ENCODE measurements around the gene TSNAX. TPM values are rescaled to one million over a fixed set of nuclear protein-coding genes. Genes with fewer than 3 reads are reported as not detected.

The TSNAX gene
- polyA plus RNA-seq, 1 donor (not counting 4 experiments of a cell fraction or from before 2014, with no cell fraction given): 32.6 TPM

DNA sequence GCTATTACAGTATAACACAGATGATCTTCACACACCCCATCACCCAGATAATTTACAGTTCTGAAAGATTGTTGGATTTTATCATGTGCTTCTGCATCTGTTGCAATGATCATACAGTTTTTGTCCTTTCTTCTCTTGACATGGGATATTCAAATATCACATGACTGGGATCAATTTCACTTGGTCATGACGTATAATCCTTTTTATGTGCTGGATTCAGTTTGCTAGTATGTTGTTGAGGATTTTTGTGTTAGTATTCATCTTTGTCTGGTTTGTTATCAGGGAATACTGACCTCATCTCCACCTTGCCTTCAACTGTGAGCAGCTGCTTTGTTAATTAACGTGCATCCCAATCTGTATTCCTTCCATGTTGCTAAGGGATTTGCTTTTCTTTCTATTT is 53.4 kb downstream of the TSNAX start:
- no peak overlapping the region for H3K27ac ChIP-seq (ENCODE audit: control insufficient read depth, insufficient read depth, low read length)
- TF ChIP-seq EZH2 (IDR thresholded peaks at IDR 0.05; ENCODE audit: low read length): no peak
- TF ChIP-seq, protein P1, sequence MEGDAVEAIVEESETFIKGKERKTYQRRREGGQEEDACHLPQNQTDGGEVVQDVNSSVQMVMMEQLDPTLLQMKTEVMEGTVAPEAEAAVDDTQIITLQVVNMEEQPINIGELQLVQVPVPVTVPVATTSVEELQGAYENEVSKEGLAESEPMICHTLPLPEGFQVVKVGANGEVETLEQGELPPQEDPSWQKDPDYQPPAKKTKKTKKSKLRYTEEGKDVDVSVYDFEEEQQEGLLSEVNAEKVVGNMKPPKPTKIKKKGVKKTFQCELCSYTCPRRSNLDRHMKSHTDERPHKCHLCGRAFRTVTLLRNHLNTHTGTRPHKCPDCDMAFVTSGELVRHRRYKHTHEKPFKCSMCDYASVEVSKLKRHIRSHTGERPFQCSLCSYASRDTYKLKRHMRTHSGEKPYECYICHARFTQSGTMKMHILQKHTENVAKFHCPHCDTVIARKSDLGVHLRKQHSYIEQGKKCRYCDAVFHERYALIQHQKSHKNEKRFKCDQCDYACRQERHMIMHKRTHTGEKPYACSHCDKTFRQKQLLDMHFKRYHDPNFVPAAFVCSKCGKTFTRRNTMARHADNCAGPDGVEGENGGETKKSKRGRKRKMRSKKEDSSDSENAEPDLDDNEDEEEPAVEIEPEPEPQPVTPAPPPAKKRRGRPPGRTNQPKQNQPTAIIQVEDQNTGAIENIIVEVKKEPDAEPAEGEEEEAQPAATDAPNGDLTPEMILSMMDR (optimal IDR thresholded peaks at IDR 0.05 in 1 of 3, IDR thresholded peaks at IDR 0.05 in 1 of 3, conservative IDR thresholded peaks at IDR 0.05 in 1 of 3; ENCODE audit: extremely low read depth in 1 of 3, insufficient read depth in 2 of 3, low read length in 3 of 3): no peak

DNA sequence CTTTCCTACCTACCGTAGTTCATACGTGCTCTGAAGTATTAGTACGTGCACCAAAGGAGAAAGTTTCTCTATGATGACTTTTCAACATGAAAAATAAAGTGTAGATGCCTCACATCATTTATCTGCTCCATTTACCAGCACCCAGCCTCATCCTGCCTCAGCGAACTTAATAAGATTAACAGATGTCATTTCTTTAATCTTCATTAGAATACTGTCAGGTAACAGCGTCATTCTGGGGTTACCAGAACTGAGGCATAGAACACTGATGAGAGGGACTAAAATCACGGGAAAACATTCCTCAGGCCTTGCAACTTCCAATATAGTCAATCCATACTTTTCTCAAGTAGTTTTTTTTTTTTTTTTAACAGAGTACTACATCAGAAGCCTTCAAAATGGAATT is 54.9 kb downstream of the TSNAX start:
- H3K9ac ChIP-seq (ENCODE audit: control insufficient read depth, extremely low read depth, insufficient read depth, low read length): no peak overlapping the region
- no peaks in the 10 kb centered on the region for H3K36me3 ChIP-seq (ENCODE audit: control insufficient read depth in 2 of 2, extremely low read depth in 1 of 2, insufficient read depth in 2 of 2, low read length in 2 of 2)
- DNase-seq (ENCODE audit: low read depth, low spot score) (no peak), FAIRE-seq (no peak)
- H3K9me1 ChIP-seq (ENCODE audit: control insufficient read depth, extremely low read depth, insufficient read depth, low read length): no peaks in the 10 kb centered on the region
- no peaks in the 10 kb centered on the region for H3K27me3 ChIP-seq (ENCODE audit: control insufficient read depth, extremely low read depth, insufficient read depth, low read length)
- no peak for TF ChIP-seq EZH2 (IDR thresholded peaks at IDR 0.05; ENCODE audit: low read length)
- TF ChIP-seq, protein P1 (optimal IDR thresholded peaks at IDR 0.05 in 1 of 3, IDR thresholded peaks at IDR 0.05 in 1 of 3, conservative IDR thresholded peaks at IDR 0.05 in 1 of 3; ENCODE audit: extremely low read depth in 1 of 3, insufficient read depth in 2 of 3, low read length in 3 of 3): no peak
- H3K4me1 ChIP-seq (ENCODE audit: control insufficient read depth, extremely low read depth, insufficient read depth, low read length): peaks cover 5% of the 10 kb centered on the region
- no peaks in the 10 kb centered on the region for H3K79me2 ChIP-seq (ENCODE audit: control insufficient read depth, insufficient read depth, low read length)
- no peak overlapping the region for H3K27ac ChIP-seq (ENCODE audit: control insufficient read depth, insufficient read depth, low read length)
- dilution Hi-C loops (cut with MboI; ENCODE audit: extremely low pct_ligation_motif_present, low sequenced_read_pairs): no loop called here
- no peaks in the 10 kb centered on the region for H3K9me3 ChIP-seq (ENCODE audit: control insufficient read depth, low read depth, low read length)
- H3K4me3 ChIP-seq (ENCODE audit: control insufficient read depth in 2 of 3, extremely low read depth in 1 of 3, insufficient read depth in 2 of 3, low read depth in 1 of 3, low read length in 3 of 3): no peak overlapping the region
- no peak overlapping the region for H3K4me2 ChIP-seq (ENCODE audit: control insufficient read depth, extremely low read depth, insufficient read depth, low read depth, low read length)
- no peak overlapping the region for H2AFZ ChIP-seq (ENCODE audit: control insufficient read depth, low read length)
- H4K20me1 ChIP-seq (ENCODE audit: control insufficient read depth, extremely low read depth, insufficient read depth, low read length): no peaks in the 10 kb centered on the region

More for the DNA sequence above, 53.4 kb downstream of the TSNAX start:
- H3K79me2 ChIP-seq (ENCODE audit: control insufficient read depth, insufficient read depth, low read length): no peaks in the 10 kb centered on the region
- no peaks in the 10 kb centered on the region for H3K27me3 ChIP-seq (ENCODE audit: control insufficient read depth, extremely low read depth, insufficient read depth, low read length)
- H3K36me3 ChIP-seq (ENCODE audit: control insufficient read depth in 2 of 2, extremely low read depth in 1 of 2, insufficient read depth in 2 of 2, low read length in 2 of 2): no peaks in the 10 kb centered on the region
- no peak overlapping the region for H2AFZ ChIP-seq (ENCODE audit: control insufficient read depth, low read length)
- H3K9ac ChIP-seq (ENCODE audit: control insufficient read depth, extremely low read depth, insufficient read depth, low read length): no peak overlapping the region
- no peak overlapping the region for H3K4me2 ChIP-seq (ENCODE audit: control insufficient read depth, extremely low read depth, insufficient read depth, low read depth, low read length)
- H3K4me3 ChIP-seq (ENCODE audit: control insufficient read depth in 2 of 3, extremely low read depth in 1 of 3, insufficient read depth in 2 of 3, low read depth in 1 of 3, low read length in 3 of 3): no peak overlapping the region
- FAIRE-seq (no peak), DNase-seq (ENCODE audit: low read depth, low spot score) (no peak)
- H4K20me1 ChIP-seq (ENCODE audit: control insufficient read depth, extremely low read depth, insufficient read depth, low read length): no peaks in the 10 kb centered on the region
- peaks cover 5% of the 10 kb centered on the region for H3K4me1 ChIP-seq (ENCODE audit: control insufficient read depth, extremely low read depth, insufficient read depth, low read length)
- H3K9me3 ChIP-seq (ENCODE audit: control insufficient read depth, low read depth, low read length): no peaks in the 10 kb centered on the region
- no peaks in the 10 kb centered on the region for H3K9me1 ChIP-seq (ENCODE audit: control insufficient read depth, extremely low read depth, insufficient read depth, low read length)
- dilution Hi-C loops (cut with MboI; ENCODE audit: extremely low pct_ligation_motif_present, low sequenced_read_pairs): no loop called here
